UCSD-AML1 (cell line): Measurements from ENCODE around the gene HOXB4.

Experiments used
- DNase-seq: peaks from one replicate; lab custom pipeline; 2025; ENCODE audit not compliant: unreplicated experiment; lab: John Stamatoyannopoulos, UW

The HOXB4 gene

GRCh38 chr17:48575066-48575582 is 3.0 kb downstream of the HOXB4 start:
- DNase-seq = no peak

- DNase-seq = no peak
Observed at GRCh38 chr17:48574505-48575065, 3.6 kb downstream of the HOXB4 start.

- DNase-seq = no peak
Observed at GRCh38 chr17:48571826-48572417, 6.2 kb downstream of the HOXB4 start.

- no peak for DNase-seq
Observed at GRCh38 chr17:48571024-48571818, 6.9 kb downstream of the HOXB4 start.

GRCh38 chr17:48570325-48571023 is 7.7 kb downstream of the HOXB4 start:
- DNase-seq = no peak

- no peak for DNase-seq
Observed at GRCh38 chr17:48569674-48570324, 8.4 kb downstream of the HOXB4 start.

GRCh38 chr17:48569240-48569582 is 8.9 kb downstream of the HOXB4 start:
- DNase-seq = no peak

GRCh38 chr17:48568499-48569239 is 9.5 kb downstream of the HOXB4 start:
- DNase-seq = no peak

GRCh38 chr17:48567646-48568354 is 10.3 kb downstream of the HOXB4 start:
- DNase-seq = no peak

- DNase-seq = no peak
Observed at GRCh38 chr17:48567209-48567608, 10.9 kb downstream of the HOXB4 start.

GRCh38 chr17:48566717-48567116 is 11.4 kb downstream of the HOXB4 start:
- DNase-seq = no peak

GRCh38 chr17:48565925-48566710 is 12.0 kb downstream of the HOXB4 start:
- DNase-seq = no peak

- DNase-seq = no peak
Observed at GRCh38 chr17:48565022-48565554, 13.1 kb downstream of the HOXB4 start.

- DNase-seq = no peak
Observed at GRCh38 chr17:48564188-48565021, 13.7 kb downstream of the HOXB4 start.

- no peak for DNase-seq
Observed at GRCh38 chr17:48563867-48564187, 14.3 kb downstream of the HOXB4 start.

GRCh38 chr17:48563385-48563838 is 14.7 kb downstream of the HOXB4 start:
- DNase-seq = no peak

GRCh38 chr17:48562934-48563333 is 15.2 kb downstream of the HOXB4 start:
- DNase-seq = no peak
